C4-2B (cell line): Measurements from ENCODE around the gene CCDC85B.

ENCODE experiments used
- ZFX ChIP-seq: fragments of 450-650 bp; IDR thresholded peaks from 2 replicates; pipeline ENCODE4 v1.6.1; 2017
- TF ChIP-seq, protein P1 (sequence below): fragments of 450-650 bp; conservative IDR thresholded peaks from 2 replicates; pipeline ENCODE4 v1.5.1; 2017; ENCODE audit warnings: mild to moderate bottlenecking

DNA sequence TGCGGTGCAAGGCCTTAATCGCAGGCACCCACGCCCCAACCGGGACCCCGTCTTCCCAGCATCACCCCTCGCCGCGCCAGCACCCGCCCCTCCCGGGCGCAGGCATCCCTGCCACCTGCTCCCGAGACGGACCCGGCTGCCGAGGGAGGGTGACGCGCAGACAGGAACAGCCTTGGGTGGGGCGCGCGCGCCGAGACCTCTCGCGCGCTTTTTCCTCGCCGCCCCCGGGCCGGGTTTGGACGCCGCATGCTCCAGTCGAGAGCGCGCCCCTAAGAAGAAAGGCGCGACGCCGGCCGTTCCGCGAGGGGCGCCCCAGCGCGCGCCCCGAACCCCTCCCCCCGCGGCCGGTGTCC lies 33.0 kb upstream of the CCDC85B start:
- TF ChIP-seq, protein P1, sequence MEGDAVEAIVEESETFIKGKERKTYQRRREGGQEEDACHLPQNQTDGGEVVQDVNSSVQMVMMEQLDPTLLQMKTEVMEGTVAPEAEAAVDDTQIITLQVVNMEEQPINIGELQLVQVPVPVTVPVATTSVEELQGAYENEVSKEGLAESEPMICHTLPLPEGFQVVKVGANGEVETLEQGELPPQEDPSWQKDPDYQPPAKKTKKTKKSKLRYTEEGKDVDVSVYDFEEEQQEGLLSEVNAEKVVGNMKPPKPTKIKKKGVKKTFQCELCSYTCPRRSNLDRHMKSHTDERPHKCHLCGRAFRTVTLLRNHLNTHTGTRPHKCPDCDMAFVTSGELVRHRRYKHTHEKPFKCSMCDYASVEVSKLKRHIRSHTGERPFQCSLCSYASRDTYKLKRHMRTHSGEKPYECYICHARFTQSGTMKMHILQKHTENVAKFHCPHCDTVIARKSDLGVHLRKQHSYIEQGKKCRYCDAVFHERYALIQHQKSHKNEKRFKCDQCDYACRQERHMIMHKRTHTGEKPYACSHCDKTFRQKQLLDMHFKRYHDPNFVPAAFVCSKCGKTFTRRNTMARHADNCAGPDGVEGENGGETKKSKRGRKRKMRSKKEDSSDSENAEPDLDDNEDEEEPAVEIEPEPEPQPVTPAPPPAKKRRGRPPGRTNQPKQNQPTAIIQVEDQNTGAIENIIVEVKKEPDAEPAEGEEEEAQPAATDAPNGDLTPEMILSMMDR = no peak; the same call in 1 of the 2 replicates
- peak; percentile 60 for TF ChIP-seq ZFX
